ENCODE results near the gene C6orf136.

- TF ChIP-seq CTCF (conservative IDR thresholded peaks at IDR 0.05; ENCODE audit: low read depth, low read length), result no peak
- TF ChIP-seq EZH2 (IDR thresholded peaks at IDR 0.05; ENCODE audit: borderline replicate concordance, low read depth, low read length, poor library complexity, severe bottlenecking), result no peak
Observed at GRCh38 chr6:30696432-30696831, 49.5 kb downstream of the C6orf136 start.
